Adrenal gland (tissue), 12 donors: ENCODE measurements around the gene KCNK15. TPM values are rescaled to one million over a fixed set of nuclear protein-coding genes. Genes with fewer than 3 reads are reported as not detected.
A peak's percentile ranks its signal among the peaks of the same experiment; 100 is the strongest.

ENCODE experiments used
- DNase-seq, 7 donors: peaks; one replicate each; pipeline ENCODE4 v3.0.0-alpha.2; 2019 to 2020
- H3K27ac ChIP-seq, 5 donors: fragments of 200-600 bp; sonication (generic) in 4 of 5; 1 replicate in 3 of 5; 2 replicates in 2 of 5; pipeline versions ENCODE4 v1.5.1 to v1.8.0; 2016 to 2020; ENCODE audit warnings: mild to moderate bottlenecking in 1 of 5
- H3K27me3 ChIP-seq: fragments of 200-600 bp; 2 replicates; pipeline ENCODE4 v1.8.0; 2021
- H3K36me3 ChIP-seq, 2 donors: fragments of 200-600 bp; replicated peaks in 1 of 2; 1 replicate in 1 of 2; 2 replicates in 1 of 2; pipeline versions ENCODE4 v1.5.1 to v1.8.0; 2018 to 2022
- H3K4me1 ChIP-seq, 2 donors: fragments of 200-600 bp; replicated peaks in 1 of 2; 1 replicate in 1 of 2; 2 replicates in 1 of 2; pipeline versions ENCODE4 v1.5.1 to v1.8.0; 2018 to 2021
- H3K4me3 ChIP-seq, 4 donors: fragments of 200-600 bp; sonication (generic) in 3 of 4; one replicate each; pipeline ENCODE4 v1.5.1; 2016 to 2018
- H3K9me3 ChIP-seq, 3 donors: fragments of 200-600 bp; sonication (generic) in 1 of 3; replicated peaks in 1 of 3; 1 replicate in 2 of 3; 2 replicates in 1 of 3; pipeline versions ENCODE4 v1.5.1 to v1.8.0; 2016 to 2021
- POLR2A ChIP-seq, 2 donors: fragments of 450-650 bp; IDR thresholded peaks; one replicate each; pipeline ENCODE4 v1.6.1; 2017; ENCODE audit warnings: antibody characterized with exemption in 2 of 2, mild to moderate bottlenecking in 2 of 2, moderate library complexity in 1 of 2
- WGBS, 4 donors: extraction: QIAGEN DNeasy Blood & Tissue Kit in 2 of 4; methylation state at CpG; one replicate each; pipeline versions ENCODE4 v1.1.5 to v1.1.7; 2013 to 2017; 5-methylcytosine and 5-hydroxymethylcytosine counted together
- intact Hi-C, 2 donors: fragments of 100-400 bp; cut with DNase I; formaldehyde crosslinking; loops; one replicate each; pipeline versions ENCODE4 v1.14.1 to v1.15.0; 2022 to 2023
- polyA plus RNA-seq, 3 donors: library from polyadenylated mRNA; stranded (reverse); fragments of 200-250 nt in 2 of 3; fragments of 350-450 nt in 1 of 3; fragmentation: Illumina TruSeq in 1 of 3; extraction: RNeasy Lipid Tissue Mini Kit (QIAGEN cat#74804) in 1 of 3; gene quantifications; one replicate each; pipeline ENCODE4 v1.2.3, GENCODE V29; 2013 to 2014
- total RNA-seq, 9 donors: library from RNA; depleted of rRNA in 4 of 9; stranded (reverse); fragments of >200 nt in 4 of 9; fragments of 120-200 nt in 1 of 9; fragmentation: NEBNext Ultra II Directional in 1 of 9; extraction: Animal tissue kit (Norgen Biotek cat#: 25700) in 1 of 9; gene quantifications; one replicate each; pipeline versions ENCODE4 v1.1.0 to v1.2.4, GENCODE V29; 2013 to 2023
- TF ChIP-seq, protein P1 (sequence below), 6 experiments: fragments of 450-650 bp in 4 of 6; fragments of 200-600 bp in 2 of 6; sonication (generic) in 1 of 6; IDR thresholded peaks; 1 replicate in 5 of 6; 2 replicates in 1 of 6; pipeline versions ENCODE4 v1.5.1 to v1.8.0; 2016 to 2021; ENCODE audit warnings: antibody characterized with exemption in 6 of 6, mild to moderate bottlenecking in 2 of 6, moderate library complexity in 1 of 6
- donor health status: healthy with polysubstance abuse.
- donor health status: Bipolar disorder and iron deficiency.
- donor health status: DM: yes; HTN: yes; CAD: no.
- donor health status: DM: no; HTN: no; CAD: no.
- donor health status: DM: no; HTN: no; CAD: no.
- donor health status: DM: yes; HTN: yes; CAD: no.

Gene KCNK15
- total and polyA plus RNA-seq, 12 donors, result 0.42 to 11.0 (median 1.4) TPM

DNA sequence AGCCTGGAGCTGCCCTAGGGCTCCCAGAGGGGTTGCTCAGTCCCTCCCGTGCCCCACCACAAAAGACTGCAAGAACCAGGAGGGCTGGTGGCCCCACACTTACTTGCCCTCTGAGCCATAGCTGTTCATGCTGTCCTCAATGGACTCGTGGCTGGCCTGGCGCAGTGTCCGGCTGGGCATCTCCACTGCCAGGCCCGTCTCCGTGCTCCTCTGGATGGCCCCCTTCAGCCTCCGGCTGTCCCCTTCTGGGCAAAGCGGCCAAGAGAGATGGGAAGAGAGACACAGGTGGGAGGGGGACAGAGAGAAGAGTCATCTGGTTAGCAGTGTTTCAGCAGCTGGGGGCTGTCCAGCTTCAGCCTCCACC, 25.5 kb downstream of the KCNK15 start:
- Histone ChIP-seq H3K27ac (no peak overlapping the region), H3K4me3 (no peak overlapping the region), H3K4me1 (no peaks in the 10 kb centered on the region), H3K27me3 (no peaks in the 10 kb centered on the region), H3K36me3 (no peaks in the 10 kb centered on the region), H3K9me3 (no peaks in the 10 kb centered on the region)
- TF ChIP-seq, protein P1, sequence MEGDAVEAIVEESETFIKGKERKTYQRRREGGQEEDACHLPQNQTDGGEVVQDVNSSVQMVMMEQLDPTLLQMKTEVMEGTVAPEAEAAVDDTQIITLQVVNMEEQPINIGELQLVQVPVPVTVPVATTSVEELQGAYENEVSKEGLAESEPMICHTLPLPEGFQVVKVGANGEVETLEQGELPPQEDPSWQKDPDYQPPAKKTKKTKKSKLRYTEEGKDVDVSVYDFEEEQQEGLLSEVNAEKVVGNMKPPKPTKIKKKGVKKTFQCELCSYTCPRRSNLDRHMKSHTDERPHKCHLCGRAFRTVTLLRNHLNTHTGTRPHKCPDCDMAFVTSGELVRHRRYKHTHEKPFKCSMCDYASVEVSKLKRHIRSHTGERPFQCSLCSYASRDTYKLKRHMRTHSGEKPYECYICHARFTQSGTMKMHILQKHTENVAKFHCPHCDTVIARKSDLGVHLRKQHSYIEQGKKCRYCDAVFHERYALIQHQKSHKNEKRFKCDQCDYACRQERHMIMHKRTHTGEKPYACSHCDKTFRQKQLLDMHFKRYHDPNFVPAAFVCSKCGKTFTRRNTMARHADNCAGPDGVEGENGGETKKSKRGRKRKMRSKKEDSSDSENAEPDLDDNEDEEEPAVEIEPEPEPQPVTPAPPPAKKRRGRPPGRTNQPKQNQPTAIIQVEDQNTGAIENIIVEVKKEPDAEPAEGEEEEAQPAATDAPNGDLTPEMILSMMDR (IDR thresholded peaks at IDR 0.05), result no peak
- TF ChIP-seq POLR2A (IDR thresholded peaks at IDR 0.05), result no peak
- WGBS, 4 donors, result 81 to 86% (median 85%) methylated on average over 6 to 8 of the region's 8 CpGs
- intact Hi-C loops, result no loop called here
- DNase-seq, result no peak

DNA sequence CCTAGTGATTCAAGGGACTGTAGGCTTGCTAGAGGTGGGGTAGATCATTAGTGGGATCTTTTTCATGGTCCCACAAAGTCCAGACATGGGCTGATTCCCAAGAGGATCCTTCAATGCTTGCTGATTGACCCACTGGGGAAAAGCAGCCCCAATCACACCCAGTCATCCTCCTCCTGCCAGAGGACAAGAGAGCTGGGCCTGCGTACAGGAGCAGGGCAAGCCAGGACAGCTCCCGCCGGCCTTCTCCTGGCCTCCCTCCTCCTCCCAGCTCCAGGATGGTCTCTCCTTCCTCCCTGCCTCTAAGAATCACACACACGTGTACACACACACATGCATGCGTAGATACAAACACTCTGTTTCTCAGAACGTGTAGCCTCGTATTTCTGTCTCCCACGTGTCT, 27.0 kb downstream of the KCNK15 start:
- no peaks in the 10 kb centered on the region for H3K27me3 ChIP-seq
- 50 to 62% (median 56%) methylated on average over 8 of the region's 8 CpGs for WGBS, 4 donors

DNA sequence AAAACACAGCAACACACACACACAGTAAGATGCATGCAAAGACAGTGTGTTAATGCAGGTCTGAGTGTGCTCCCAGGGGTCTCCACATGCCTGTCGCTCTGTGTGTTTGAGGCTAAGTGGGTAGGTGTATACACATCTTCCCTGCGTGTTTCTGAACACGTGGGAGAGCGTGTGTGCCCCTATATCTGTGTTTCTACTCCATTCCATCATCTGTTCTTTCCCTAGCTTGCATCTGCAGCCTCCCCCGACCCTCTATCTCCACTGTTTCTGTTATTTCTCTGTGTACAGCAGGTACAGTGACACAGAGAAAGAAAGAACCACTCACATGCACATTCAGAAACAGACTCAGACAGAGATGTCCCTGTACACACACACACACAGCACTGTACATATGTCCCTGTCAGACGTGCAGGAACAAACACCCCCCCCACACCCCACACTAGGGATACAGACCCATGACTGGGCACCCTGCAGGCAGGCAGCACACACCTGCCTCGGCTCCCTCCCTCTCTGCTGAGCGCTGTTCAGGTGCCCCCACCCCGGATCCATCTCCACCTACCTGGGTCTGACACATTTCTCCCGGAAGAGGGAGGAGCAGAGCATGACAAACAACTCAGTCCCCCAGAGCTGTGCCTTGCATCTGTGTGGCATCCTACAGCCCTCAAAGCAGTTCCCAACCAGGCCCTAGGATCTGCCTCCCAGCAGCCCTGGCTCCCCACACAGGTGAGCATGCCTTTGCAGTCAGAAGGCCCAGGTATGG, 27.6 kb downstream of the KCNK15 start:
- TF ChIP-seq POLR2A (IDR thresholded peaks at IDR 0.05), result no peak
- TF ChIP-seq, protein P1 (IDR thresholded peaks at IDR 0.05), result no peak
- intact Hi-C loops, result no loop called here
- Histone ChIP-seq H3K36me3 (no peaks in the 10 kb centered on the region), H3K27ac (no peak overlapping the region), H3K27me3 (no peaks in the 10 kb centered on the region), H3K9me3 (no peaks in the 10 kb centered on the region), H3K4me1 (no peaks in the 10 kb centered on the region), H3K4me3 (no peak overlapping the region)
- no peak for DNase-seq
- WGBS, 4 donors, result 42 to 58% (median 53%) methylated on average over 9 to 10 of the region's 10 CpGs

More for the DNA sequence above, 27.0 kb downstream of the KCNK15 start:
- no peak overlapping the region for H3K4me3 ChIP-seq
- H3K4me1 ChIP-seq, result no peaks in the 10 kb centered on the region
- intact Hi-C loops, result no loop called here
- no peak for TF ChIP-seq POLR2A (IDR thresholded peaks at IDR 0.05)
- TF ChIP-seq, protein P1 (IDR thresholded peaks at IDR 0.05), result no peak
- no peaks in the 10 kb centered on the region for H3K36me3 ChIP-seq
- no peak for DNase-seq
- no peak overlapping the region for H3K27ac ChIP-seq
- H3K9me3 ChIP-seq, result no peaks in the 10 kb centered on the region

DNA sequence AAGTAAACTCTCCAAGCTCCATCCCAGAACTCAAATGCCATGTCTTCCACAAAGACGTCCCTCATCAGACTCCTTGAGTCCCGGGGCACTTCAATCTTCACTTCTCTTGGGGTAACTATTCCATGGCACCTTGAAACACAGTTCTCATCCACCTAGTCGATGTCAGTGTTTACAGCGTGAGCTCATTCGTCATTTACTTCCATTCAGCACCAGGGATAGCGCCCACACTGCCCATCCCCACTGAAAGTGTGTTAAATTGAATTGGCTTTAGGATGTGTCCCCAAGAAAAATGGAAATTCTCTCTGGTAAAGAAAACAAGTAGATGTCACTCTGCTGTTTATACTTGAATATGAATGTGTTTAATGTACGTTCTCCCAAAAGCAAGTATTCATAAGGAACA, 31.3 kb downstream of the KCNK15 start:
- TF ChIP-seq, protein P1 (IDR thresholded peaks at IDR 0.05), result no peak
- TF ChIP-seq POLR2A (IDR thresholded peaks at IDR 0.05), result no peak
- H3K27ac ChIP-seq, result no peak overlapping the region
- 13 to 17% (median 15%) methylated on average over 7 of the region's 7 CpGs for WGBS, 4 donors
- H3K4me3 ChIP-seq, result no peak overlapping the region
- no peaks in the 10 kb centered on the region for H3K36me3 ChIP-seq
- peak in 1 of 7 donors; percentile 9 for DNase-seq
- no peaks in the 10 kb centered on the region for H3K27me3 ChIP-seq
- no peaks in the 10 kb centered on the region for H3K9me3 ChIP-seq
- H3K4me1 ChIP-seq, result no peaks in the 10 kb centered on the region
- intact Hi-C loops, result no loop called here
